Gastroesophageal sphincter (tissue), 3 donors: ENCODE measurements around the gene SCAPER.

Source experiments
- CTCF ChIP-seq, 4 experiments: fragments of 200-600 bp in 2 of 4; fragments of 450-650 bp in 2 of 4; sonication (generic) in 1 of 4; IDR thresholded peaks; one replicate each; pipeline ENCODE4 v1.5.1; 2017 to 2019; ENCODE audit warnings: antibody characterized with exemption in 4 of 4, mild to moderate bottlenecking in 2 of 4, moderate library complexity in 2 of 4
- POLR2A ChIP-seq, 2 donors: fragments of 450-650 bp; IDR thresholded peaks; one replicate each; pipeline ENCODE4 v1.6.1; 2017; ENCODE audit warnings: antibody characterized with exemption in 2 of 2, mild to moderate bottlenecking in 2 of 2, moderate library complexity in 1 of 2
- POLR2AphosphoS5 ChIP-seq: sonication (generic); formaldehyde crosslinking; IDR thresholded peaks from one replicate; pipeline ENCODE4 v1.6.1; 2017; ENCODE audit warnings: antibody characterized with exemption

GRCh38 chr15:76644646-76645045 lies 260.5 kb downstream of the SCAPER start:
- TF ChIP-seq CTCF (IDR thresholded peaks at IDR 0.05) (no peak), POLR2A (IDR thresholded peaks at IDR 0.05) (no peak), POLR2AphosphoS5 (no peak)
